T-helper 1 cell (primary cell): ENCODE measurements around the gene THAP10.
"Not testable (repeated sequence)": the region's sequence is repeated elsewhere in the genome, so short reads cannot be mapped to it uniquely, and the experiment has no call there.

Experiments used
- DNase-seq, 5 donors: peaks; one replicate each; pipeline ENCODE4 v3.0.0-alpha.2; 2012 to 2020
- total RNA-seq, 4 donors: gene quantifications; one replicate each; lab custom pipeline; 2026; lab: John Stamatoyannopoulos, UW

THAP10 gene
- 0 to 0.39 (median 0) reads per million in 4 donors for total RNA-seq

- DNase-seq, result peak in 2 of 5 donors; percentile 1 to 41
Measured at GRCh38 chr15:70892002-70892911, at the start of gene THAP10, which contains the start of gene LRRC49. TSS of gene THAP10 (minus strand) at chr15:70892433. CDS start at chr15:70892272, 161 bp downstream. TSS of gene LRRC49 (plus strand) at chr15:70892826. CDS start at chr15:70892895, 69 bp downstream.

GRCh38 chr15:70936326-70936725, 44.1 kb upstream of the THAP10 start:
- DNase-seq, result no peak

- no peak for DNase-seq
Measured at GRCh38 chr15:70935631-70936030, 43.4 kb upstream of the THAP10 start.

- no peak for DNase-seq
Measured at GRCh38 chr15:70933411-70933810, 41.2 kb upstream of the THAP10 start.

GRCh38 chr15:70932397-70932796, 40.2 kb upstream of the THAP10 start:
- no peak for DNase-seq

- no peak for DNase-seq
Measured at GRCh38 chr15:70931821-70932220, 39.6 kb upstream of the THAP10 start.

GRCh38 chr15:70926914-70927313, 34.7 kb upstream of the THAP10 start:
- DNase-seq, result not testable (repeated sequence)

- no peak for DNase-seq
Measured at GRCh38 chr15:70923311-70924080, 31.3 kb upstream of the THAP10 start.

- no peak for DNase-seq
Measured at GRCh38 chr15:70922119-70922518, 29.9 kb upstream of the THAP10 start.

GRCh38 chr15:70920981-70921696, 28.9 kb upstream of the THAP10 start:
- DNase-seq, result no peak

GRCh38 chr15:70917955-70918354, 25.7 kb upstream of the THAP10 start:
- DNase-seq, result no peak

GRCh38 chr15:70916531-70916930, 24.3 kb upstream of the THAP10 start:
- DNase-seq, result no peak

- DNase-seq, result no peak
Measured at GRCh38 chr15:70912187-70912586, 20.0 kb upstream of the THAP10 start.

- DNase-seq, result no peak
Measured at GRCh38 chr15:70910958-70911357, 18.7 kb upstream of the THAP10 start.

GRCh38 chr15:70907784-70908471, 15.7 kb upstream of the THAP10 start:
- no peak for DNase-seq

- no peak for DNase-seq
Measured at GRCh38 chr15:70906842-70907241, 14.6 kb upstream of the THAP10 start.

GRCh38 chr15:70902107-70902506, 9.9 kb upstream of the THAP10 start:
- no peak for DNase-seq

GRCh38 chr15:70892912-70893560, 803 bp upstream of the THAP10 start:
- no peak for DNase-seq

GRCh38 chr15:70882361-70882760, 9.9 kb downstream of the THAP10 start:
- DNase-seq, result no peak

- no peak for DNase-seq
Measured at GRCh38 chr15:70880781-70881180, 11.5 kb downstream of the THAP10 start.

GRCh38 chr15:70879401-70879800, 12.8 kb downstream of the THAP10 start:
- no peak for DNase-seq

- DNase-seq, result no peak
Measured at GRCh38 chr15:70876683-70877082, 15.6 kb downstream of the THAP10 start.
